Activated CD8-positive, alpha-beta memory T cell treated with anti-CD3 and anti-CD28 coated beads, Interleukin-2, amount 10 ng/mL, durations not matched to agents 7 days and 5 days (primary cell): ENCODE results near the gene PRICKLE4. TPM values are rescaled to one million over a fixed set of nuclear protein-coding genes. Genes with fewer than 3 reads are reported as not detected.

ENCODE experiments used
- ATAC-seq: fragments of 150-1000 bp; cut with Tn5 transposase; one replicate; pipeline ENCODE4 v1.10.0; 2021; ENCODE audit warnings: moderate library complexity
- CTCF ChIA-PET: fragments of 350-600 bp; sonication (Branson Sonifier 250); formaldehyde crosslinking; loops from one replicate; lab custom pipeline; 2021; ENCODE audit warnings: antibody characterized with exemption; lab: Charles Lee
- DNase-seq: peaks from one replicate; pipeline ENCODE4 v3.0.0-alpha.2; 2020
- H3K27ac Mint-ChIP-seq: one replicate; pipeline ENCODE4 v1.8.0; 2021; ENCODE audit warnings: mild to moderate bottlenecking, mixed read lengths
- H3K27me3 Mint-ChIP-seq: one replicate; pipeline ENCODE4 v1.8.0; 2021; ENCODE audit warnings: mixed read lengths
- H3K36me3 Mint-ChIP-seq: one replicate; pipeline ENCODE4 v1.8.0; 2021; ENCODE audit warnings: mild to moderate bottlenecking, mixed read lengths
- H3K4me1 Mint-ChIP-seq: one replicate; pipeline ENCODE4 v1.8.0; 2021; ENCODE audit warnings: mixed read lengths
- H3K4me3 Mint-ChIP-seq: one replicate; pipeline ENCODE4 v1.8.0; 2021; ENCODE audit warnings: mild to moderate bottlenecking, moderate library complexity, mixed read lengths
- H3K9me3 Mint-ChIP-seq: one replicate; pipeline ENCODE4 v1.8.0; 2022; ENCODE audit warnings: low read depth, mixed read lengths
- total RNA-seq, 2 experiments: library from RNA; stranded (reverse); gene quantifications; one replicate each; pipeline ENCODE4 v1.2.3, GENCODE V29; 2021

The PRICKLE4 gene
- total RNA-seq, 2 experiments from 2014 or later: not detected

- H3K36me3 Mint-ChIP-seq: no peaks in the 10 kb centered on the region
- no peak for DNase-seq
- CTCF ChIA-PET: interaction anchor here (2.5 kb wide), 1 partner anchor 49 kb away, joined by 7 read pairs; the partner anchor contains the start of gene TOMM6
- H3K9me3 Mint-ChIP-seq: no peaks in the 10 kb centered on the region
- no peak overlapping the region for H3K4me3 Mint-ChIP-seq
- ATAC-seq: no peak
- no peaks in the 10 kb centered on the region for H3K27me3 Mint-ChIP-seq
- peaks cover 18% of the 10 kb centered on the region for H3K4me1 Mint-ChIP-seq
- H3K27ac Mint-ChIP-seq: no peak overlapping the region
These were observed 42.9 kb upstream of the PRICKLE4 start for GRCh38 chr6:41737591-41738130.

DNA sequence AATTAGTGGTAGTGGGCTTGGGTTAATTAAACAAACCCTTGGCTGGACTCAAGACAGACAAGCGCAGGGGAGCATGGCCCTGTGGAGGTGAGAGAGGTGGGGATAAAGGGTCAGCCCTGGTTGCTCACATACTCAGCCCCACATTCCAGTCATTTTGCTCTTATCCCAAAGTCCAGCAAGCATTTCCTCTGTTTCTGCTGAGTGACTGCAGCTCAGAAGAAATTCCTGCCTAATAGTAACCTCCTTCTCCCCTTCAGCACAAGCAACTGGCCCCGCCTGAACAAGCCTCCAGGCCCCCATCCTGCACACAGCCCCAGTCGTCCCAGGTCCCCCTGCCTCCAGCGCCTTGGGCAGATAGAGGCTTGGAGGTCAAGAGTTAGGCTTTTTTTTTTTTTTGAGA, 41.5 kb upstream of the PRICKLE4 start:
- H3K4me3 Mint-ChIP-seq: no peak overlapping the region
- H3K9me3 Mint-ChIP-seq: no peaks in the 10 kb centered on the region
- no peaks in the 10 kb centered on the region for H3K27me3 Mint-ChIP-seq
- no peaks in the 10 kb centered on the region for H3K36me3 Mint-ChIP-seq
- ATAC-seq (no peak), DNase-seq (no peak)
- H3K27ac Mint-ChIP-seq: no peak overlapping the region
- CTCF ChIA-PET: interaction anchor here (2.5 kb wide), 1 partner anchor 48 kb away, joined by 7 read pairs; the partner anchor contains the start of gene TOMM6
- peaks cover 5% of the 10 kb centered on the region for H3K4me1 Mint-ChIP-seq

GRCh38 chr6:41740366-41741162, 40.0 kb upstream of the PRICKLE4 start:
- H3K9me3 Mint-ChIP-seq: no peaks in the 10 kb centered on the region
- H3K4me3 Mint-ChIP-seq: no peak overlapping the region
- no peaks in the 10 kb centered on the region for H3K36me3 Mint-ChIP-seq
- H3K27ac Mint-ChIP-seq: no peak overlapping the region
- no peaks in the 10 kb centered on the region for H3K27me3 Mint-ChIP-seq
- ATAC-seq (no peak), DNase-seq (no peak)
- CTCF ChIA-PET: interaction anchor here (0.9 kb wide), 1 partner anchor 57 kb away, joined by 3 read pairs; no protein-coding TSS in a partner anchor
- peaks cover 5% of the 10 kb centered on the region for H3K4me1 Mint-ChIP-seq

DNA sequence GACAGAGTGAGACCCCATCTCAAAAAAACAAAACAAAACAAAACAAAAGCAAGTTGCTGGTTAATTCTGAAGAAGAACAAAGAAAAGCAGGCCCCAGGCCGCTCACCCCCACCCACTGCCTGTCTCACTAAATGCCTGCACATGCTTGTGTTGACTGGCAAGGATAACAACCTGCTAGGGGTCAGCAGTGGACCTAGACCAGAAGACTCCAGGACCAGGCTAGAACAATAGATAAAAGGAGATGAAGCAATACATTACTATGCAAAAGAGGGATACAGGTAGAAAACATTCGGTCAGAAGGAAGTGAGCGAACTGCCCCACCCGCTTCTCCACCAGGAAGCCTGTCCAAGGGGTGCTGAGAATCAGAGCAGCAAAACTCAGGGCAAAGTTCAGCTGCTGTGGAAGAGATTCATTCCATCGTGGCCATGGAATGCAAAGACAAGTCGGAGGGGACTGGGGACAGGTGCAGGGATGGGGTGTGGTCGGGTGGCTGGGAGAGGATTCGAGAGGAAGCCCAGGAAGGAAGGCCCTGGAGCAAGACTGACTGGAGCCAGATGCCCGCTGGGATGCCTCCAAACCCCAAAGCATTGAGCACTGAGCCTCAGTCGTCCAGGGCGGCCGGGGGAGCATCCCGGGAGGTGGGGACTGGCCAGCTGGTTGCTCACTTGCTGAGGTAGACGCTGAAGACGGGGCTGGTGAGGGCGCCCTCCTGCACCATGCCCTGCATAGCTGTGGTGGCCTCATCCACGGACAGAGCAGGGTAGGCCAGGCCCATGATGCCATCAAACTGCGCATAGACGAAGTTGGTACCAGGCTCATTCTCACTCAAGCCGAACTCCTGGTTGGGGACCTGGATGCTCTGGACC, 38.7 kb upstream of the PRICKLE4 start:
- H3K4me3 Mint-ChIP-seq: no peak overlapping the region
- H3K27ac Mint-ChIP-seq: no peak overlapping the region
- H3K27me3 Mint-ChIP-seq: no peaks in the 10 kb centered on the region
- DNase-seq (no peak), ATAC-seq (no peak)
- H3K4me1 Mint-ChIP-seq: no peaks in the 10 kb centered on the region
- CTCF ChIA-PET: interaction anchor here (1.2 kb wide), 1 partner anchor 33 kb away, joined by 4 read pairs; no protein-coding TSS in a partner anchor
- no peaks in the 10 kb centered on the region for H3K9me3 Mint-ChIP-seq
- H3K36me3 Mint-ChIP-seq: no peaks in the 10 kb centered on the region

DNA sequence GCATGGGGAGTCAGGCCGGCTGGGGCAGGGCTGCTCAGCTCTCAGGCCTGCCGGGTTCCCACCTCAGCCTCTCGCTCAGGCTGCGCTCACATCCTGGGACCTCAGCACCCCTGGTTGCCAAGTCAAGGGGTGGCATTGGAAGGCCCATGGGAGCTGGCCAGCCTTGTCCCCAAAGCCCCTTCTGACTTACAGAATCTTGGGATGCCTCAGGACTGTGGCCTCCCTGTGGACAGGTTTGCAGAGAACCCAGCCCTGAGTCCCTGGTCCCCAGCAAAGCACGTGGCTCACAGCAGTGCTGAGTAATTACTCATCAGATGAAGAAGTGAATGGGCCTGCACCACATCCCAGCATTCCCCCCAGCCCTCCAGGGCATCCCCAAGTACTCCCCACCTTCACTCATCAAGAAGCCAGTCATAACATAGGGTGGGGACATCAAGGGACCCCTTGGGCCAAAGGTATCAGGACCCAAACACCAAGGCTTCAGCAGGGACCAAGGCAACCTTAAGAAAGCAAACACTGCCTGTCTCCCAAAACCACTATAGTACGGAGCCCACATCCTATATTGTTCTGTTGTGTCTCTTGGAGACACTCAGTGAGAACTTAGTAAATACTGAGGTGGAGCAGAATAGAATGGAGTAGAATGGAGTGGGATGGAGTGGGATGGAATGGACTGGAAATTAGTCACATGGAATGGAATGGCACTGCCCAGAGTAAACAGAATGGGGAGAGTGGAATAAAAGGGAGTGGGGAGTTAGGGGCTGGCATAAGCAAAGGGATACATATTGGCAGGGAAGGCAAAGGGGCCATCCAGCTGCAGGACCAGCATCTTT, 37.0 kb upstream of the PRICKLE4 start:
- Mint-ChIP-seq H3K36me3 (no peaks in the 10 kb centered on the region), H3K27me3 (no peaks in the 10 kb centered on the region), H3K4me1 (no peaks in the 10 kb centered on the region), H3K4me3 (no peak overlapping the region), H3K9me3 (no peaks in the 10 kb centered on the region), H3K27ac (no peak overlapping the region)
- CTCF ChIA-PET: interaction anchor here (1.2 kb wide), 1 partner anchor 32 kb away, joined by 4 read pairs; no protein-coding TSS in a partner anchor
- ATAC-seq: no peak
- DNase-seq: no peak

GRCh38 chr6:41744236-41744787, 36.3 kb upstream of the PRICKLE4 start:
- H3K27me3 Mint-ChIP-seq: no peaks in the 10 kb centered on the region
- no peak overlapping the region for H3K27ac Mint-ChIP-seq
- CTCF ChIA-PET: no interaction called here
- no peaks in the 10 kb centered on the region for H3K4me1 Mint-ChIP-seq
- H3K36me3 Mint-ChIP-seq: no peaks in the 10 kb centered on the region
- no peaks in the 10 kb centered on the region for H3K9me3 Mint-ChIP-seq
- no peak overlapping the region for H3K4me3 Mint-ChIP-seq
- DNase-seq (no peak), ATAC-seq (no peak)

DNA sequence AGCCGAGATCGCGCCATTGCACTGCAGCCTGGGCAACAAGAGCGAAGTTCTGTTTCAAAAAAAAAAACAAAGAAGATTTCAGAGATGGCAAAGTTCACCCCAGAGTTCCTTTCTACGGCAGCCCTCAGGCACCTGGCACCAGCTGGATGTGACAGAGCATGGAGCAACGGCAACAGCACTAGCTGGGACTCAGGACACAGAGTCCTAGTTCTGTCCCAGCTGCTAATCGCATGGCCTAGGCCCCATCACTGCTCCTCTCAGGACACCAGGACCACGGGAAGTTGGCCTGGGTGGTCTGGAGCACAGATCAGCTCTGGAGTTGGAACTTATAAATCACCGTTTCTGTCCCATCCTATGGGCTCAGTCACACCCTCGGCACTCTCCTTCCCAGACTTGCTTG, 34.5 kb upstream of the PRICKLE4 start:
- Mint-ChIP-seq H3K27me3 (peaks cover 4% of the 10 kb centered on the region), H3K36me3 (no peaks in the 10 kb centered on the region), H3K27ac (no peak overlapping the region), H3K4me1 (no peaks in the 10 kb centered on the region), H3K9me3 (no peaks in the 10 kb centered on the region), H3K4me3 (no peak overlapping the region)
- ATAC-seq: no peak
- CTCF ChIA-PET: interaction anchor here (1.5 kb wide), 1 partner anchor 12 kb away, joined by 5 read pairs; no protein-coding TSS in a partner anchor
- DNase-seq: no peak

DNA sequence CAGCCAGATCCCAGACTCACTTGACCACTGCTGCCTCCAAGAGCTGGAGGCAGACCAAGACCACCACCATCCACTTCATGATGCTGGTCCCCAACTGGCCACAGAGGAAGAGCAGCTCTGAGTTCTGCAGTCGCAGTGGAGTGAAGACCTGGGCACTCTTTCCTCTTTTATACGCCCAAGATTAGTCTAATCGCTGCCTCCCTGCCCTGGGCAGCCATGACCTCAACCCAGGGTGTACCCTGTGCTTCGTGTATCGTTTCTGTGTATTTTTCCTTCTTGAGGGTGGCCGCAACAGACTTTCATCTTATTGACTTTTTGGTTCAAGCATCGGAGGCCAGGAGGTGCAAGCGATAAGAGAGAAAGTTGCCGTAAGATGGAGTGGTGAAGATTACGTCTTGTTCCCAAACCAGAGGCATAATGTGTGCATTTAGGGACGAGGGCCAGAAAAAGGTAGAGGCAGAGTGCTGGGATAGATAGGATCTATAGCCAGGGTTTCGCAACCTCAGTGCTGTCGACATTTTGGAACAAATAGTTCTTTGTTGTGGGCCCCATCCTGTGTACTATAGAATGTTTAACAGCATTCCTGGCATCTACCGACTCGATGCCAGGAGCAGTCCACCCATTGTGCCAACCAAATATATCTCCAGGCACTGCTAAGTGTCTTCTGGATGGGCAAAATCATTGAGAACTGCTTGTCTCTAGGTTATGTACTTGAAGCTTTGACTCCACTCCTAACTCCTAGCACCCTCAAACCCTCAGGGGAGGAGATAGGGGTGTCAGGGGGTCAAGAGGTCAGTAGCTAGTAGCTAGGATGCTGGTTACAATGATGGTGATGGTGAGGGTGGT, 33.1 kb upstream of the PRICKLE4 start, which contains the start of gene PGC:
Gene PGC (minus strand): TSS at position 142 of the 846 bp plus-strand sequence. CDS start 63 bp downstream, at position 79.
- Mint-ChIP-seq H3K36me3 (no peaks in the 10 kb centered on the region), H3K4me3 (no peak within 1 kb of the TSS), H3K9me3 (no peaks in the 10 kb centered on the region), H3K4me1 (no peaks in the 10 kb centered on the region), H3K27me3 (peaks cover 4% of the 10 kb centered on the region), H3K27ac (no peak within 1 kb of the TSS)
- ATAC-seq: no peak
- CTCF ChIA-PET: no interaction called here
- DNase-seq: no peak

- Mint-ChIP-seq H3K9me3 (no peaks in the 10 kb centered on the region), H3K27ac (no peak overlapping the region), H3K4me1 (no peaks in the 10 kb centered on the region), H3K4me3 (no peak overlapping the region), H3K36me3 (no peaks in the 10 kb centered on the region), H3K27me3 (peaks cover 4% of the 10 kb centered on the region)
- ATAC-seq (no peak), DNase-seq (no peak)
- CTCF ChIA-PET: interaction anchor here (0.9 kb wide), 1 partner anchor 13 kb away, joined by 3 read pairs; no protein-coding TSS in a partner anchor
These were observed 32.5 kb upstream of the PRICKLE4 start for GRCh38 chr6:41748102-41748477.

DNA sequence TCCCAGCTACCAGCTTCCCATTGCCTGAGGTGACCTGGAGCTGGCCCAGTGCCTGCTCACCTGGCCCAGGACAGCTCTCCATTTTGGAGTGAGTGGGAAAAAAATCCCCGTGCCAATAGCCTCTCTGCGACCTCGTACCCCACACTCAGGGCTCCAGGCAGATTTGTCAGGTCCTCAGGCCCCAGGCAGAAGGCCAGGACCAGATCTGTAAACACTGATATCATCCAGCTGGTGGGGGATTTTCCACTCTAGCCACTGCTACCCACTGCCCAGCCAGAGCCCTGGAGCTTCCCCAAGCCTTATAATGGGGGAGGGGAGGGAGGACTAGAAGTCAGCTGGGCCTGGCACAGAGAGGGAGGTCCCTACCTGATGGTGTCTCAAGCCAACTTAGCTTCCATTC, 32.0 kb upstream of the PRICKLE4 start:
- Mint-ChIP-seq H3K27ac (no peak overlapping the region), H3K4me1 (no peaks in the 10 kb centered on the region), H3K9me3 (no peaks in the 10 kb centered on the region), H3K36me3 (no peaks in the 10 kb centered on the region), H3K4me3 (no peak overlapping the region), H3K27me3 (peaks cover 7% of the 10 kb centered on the region)
- DNase-seq: no peak
- CTCF ChIA-PET: interaction anchor here (0.9 to 2.1 kb wide), 2 partner anchors 14 to 65 kb away, joined by 3 to 4 read pairs; no protein-coding TSS in a partner anchor
- ATAC-seq: no peak

GRCh38 chr6:41750374-41750773, 30.2 kb upstream of the PRICKLE4 start:
- no peaks in the 10 kb centered on the region for H3K36me3 Mint-ChIP-seq
- peaks cover 15% of the 10 kb centered on the region for H3K27me3 Mint-ChIP-seq
- CTCF ChIA-PET: interaction anchor here (1.1 to 2.1 kb wide), 2 partner anchors 35 to 67 kb away, joined by 3 to 4 read pairs; no protein-coding TSS in a partner anchor
- no peaks in the 10 kb centered on the region for H3K4me1 Mint-ChIP-seq
- H3K9me3 Mint-ChIP-seq: no peaks in the 10 kb centered on the region
- ATAC-seq: no peak
- H3K27ac Mint-ChIP-seq: no peak overlapping the region
- H3K4me3 Mint-ChIP-seq: no peak overlapping the region
- no peak for DNase-seq
